ENCODE measurements around the gene KIFC1.

DNA sequence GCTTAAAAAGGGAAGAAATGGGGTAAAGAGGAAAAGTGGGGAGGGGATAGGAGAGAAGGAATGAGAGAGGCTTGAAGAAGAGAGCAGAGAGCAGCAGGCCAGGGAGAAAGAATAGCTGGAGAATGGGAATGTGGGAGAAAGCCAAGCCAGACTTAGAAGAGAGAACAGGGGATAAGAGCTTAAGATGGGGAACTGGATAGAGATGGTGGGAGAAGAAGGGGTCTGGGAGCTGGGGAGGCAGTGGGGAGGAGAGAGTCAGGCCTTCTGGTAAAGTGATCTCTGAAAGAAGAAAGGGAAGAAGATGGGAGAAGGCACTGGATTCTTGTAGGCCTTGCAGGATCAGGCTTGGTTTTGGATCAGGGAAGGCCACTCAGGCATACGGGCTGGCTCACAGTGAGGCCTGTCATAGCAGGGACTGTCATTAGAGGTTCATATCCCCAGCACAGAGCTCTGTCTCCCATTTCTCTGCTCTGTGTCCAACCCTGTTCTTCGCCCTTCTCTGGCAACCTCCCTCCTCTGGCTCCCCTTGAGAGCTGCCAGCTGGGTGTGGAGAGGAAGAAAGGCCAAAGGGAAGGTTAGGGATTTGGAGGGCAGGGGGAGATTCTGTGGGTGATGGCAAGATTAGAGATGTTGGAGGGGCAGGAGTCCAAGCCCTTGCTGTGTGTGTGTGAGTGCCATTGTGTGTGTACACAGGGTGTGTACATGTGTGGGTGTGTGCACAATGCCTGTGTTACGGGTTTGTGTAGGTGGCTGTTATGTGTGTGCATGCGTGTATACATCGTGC, 37.5 kb downstream of the KIFC1 start:
- TF ChIP-seq POLR2A (IDR thresholded peaks at IDR 0.05) (no peak), CTCF (IDR thresholded peaks at IDR 0.05) (no peak)
